HG03280 (cell line): Measurements from ENCODE around the gene TCFL5.

Experiments
- ATAC-seq: cut with Tn5 transposase; IDR thresholded peaks from one replicate; pipeline ENCODE4 v1.9.1; 2021; ENCODE audit warnings: mild to moderate bottlenecking, moderate library complexity; ENCODE audit not compliant: unreplicated experiment

Gene TCFL5

GRCh38 chr20:62837790-62838127 is 23.9 kb downstream of the TCFL5 start:
- ATAC-seq = no peak

- ATAC-seq = no peak
Observed at GRCh38 chr20:62836967-62837490, 24.6 kb downstream of the TCFL5 start.

- no peak for ATAC-seq
Observed at GRCh38 chr20:62835931-62836861, 25.4 kb downstream of the TCFL5 start.

- no peak for ATAC-seq
Observed at GRCh38 chr20:62834967-62835730, 26.5 kb downstream of the TCFL5 start.

GRCh38 chr20:62832951-62833391 is 28.7 kb downstream of the TCFL5 start:
- ATAC-seq = no peak

GRCh38 chr20:62832212-62832922 is 29.3 kb downstream of the TCFL5 start:
- no peak for ATAC-seq

- no peak for ATAC-seq
Observed at GRCh38 chr20:62831854-62832211, 29.8 kb downstream of the TCFL5 start.

- ATAC-seq = no peak
Observed at GRCh38 chr20:62831361-62831788, 30.2 kb downstream of the TCFL5 start.

- no peak for ATAC-seq
Observed at GRCh38 chr20:62830821-62831220, 30.8 kb downstream of the TCFL5 start.

GRCh38 chr20:62830251-62830650 is 31.4 kb downstream of the TCFL5 start:
- ATAC-seq = no peak

GRCh38 chr20:62829231-62830230 is 32.1 kb downstream of the TCFL5 start:
- ATAC-seq = no peak

GRCh38 chr20:62828511-62829230 is 33.0 kb downstream of the TCFL5 start:
- ATAC-seq = no peak

GRCh38 chr20:62828051-62828450 is 33.6 kb downstream of the TCFL5 start:
- no peak for ATAC-seq

GRCh38 chr20:62827311-62828038 is 34.1 kb downstream of the TCFL5 start:
- no peak for ATAC-seq

- no peak for ATAC-seq
Observed at GRCh38 chr20:62826646-62827310, 34.8 kb downstream of the TCFL5 start.

GRCh38 chr20:62825986-62826645 is 35.5 kb downstream of the TCFL5 start:
- no peak for ATAC-seq

GRCh38 chr20:62825333-62825985 is 36.2 kb downstream of the TCFL5 start:
- ATAC-seq = no peak
